ENCODE measurements around the gene LYL1. TPM values are rescaled to one million over a fixed set of nuclear protein-coding genes. Genes with fewer than 3 reads are reported as not detected.
"Not testable (repeated sequence)": the region's sequence is repeated elsewhere in the genome, so short reads cannot be mapped to it uniquely, and the experiment has no call there.

Gene LYL1
- total RNA-seq (10 to 100 TPM in 2 of 4 donors, 1 to 10 TPM in 2; 8.0 to 11.9 (median 10.1) TPM), polyA plus RNA-seq (8.0 TPM)
- long read RNA-seq, donor 1, transcript LYL1-201 (4 exons, 1,490 nt): major isoform, 17 of 25 reads
- long read RNA-seq, donor 1, partial matches to known transcripts: 2 of 25 reads
- long read RNA-seq, donor 1, other reads (novel, unspliced or antisense): 6 of 25 reads
- long read RNA-seq, donor 2, transcript LYL1-201 (4 exons, 1,490 nt): major isoform, 10 of 11 reads
- long read RNA-seq, donor 2, partial matches to known transcripts: 0 of 11 reads
- long read RNA-seq, donor 2, other reads (novel, unspliced or antisense): 1 of 11 reads
- long read RNA-seq, donor 3, partial matches to known transcripts: 1 of 5 reads
- long read RNA-seq, donor 3, other reads (novel, unspliced or antisense): 1 of 5 reads
- long read RNA-seq, donor 4, transcript LYL1-201 (4 exons, 1,490 nt): major isoform, 8 of 11 reads
- long read RNA-seq, donor 4, partial matches to known transcripts: 1 of 11 reads
- long read RNA-seq, donor 4, other reads (novel, unspliced or antisense): 2 of 11 reads

- WGBS: 2% methylated on average over 47 of the region's 47 CpGs
- peak; percentile 93 to 98 (median 97) for DNase-seq
- H3K4me1 ChIP-seq (ENCODE audit: control insufficient read depth, insufficient read depth, low read length): no peaks in the 10 kb centered on the region
- H3K9me3 ChIP-seq (ENCODE audit: control insufficient read depth, low read length): no peaks in the 10 kb centered on the region
- peak within 1 kb of the TSS; percentile 76 for H3K27ac ChIP-seq (ENCODE audit: low read length)
- ATAC-seq: peak; percentile 87
- peak within 1 kb of the TSS; percentile 36 for H3K4me3 ChIP-seq (ENCODE audit: low read length)
- intact Hi-C loops (cut with DNase I): loop anchor here in 1 of 4 donors (5.0 kb wide), 1 partner anchor 59 kb away; no protein-coding TSS in a partner anchor
- no peaks in the 10 kb centered on the region for H3K27me3 ChIP-seq (ENCODE audit: control insufficient read depth, insufficient read depth)
These were observed at the start of gene LYL1 for GRCh38 chr19:13102666-13103580. Gene LYL1 (minus strand): TSS chr19:13102858. CDS start chr19:13101171, 1,687 bp downstream.

GRCh38 chr19:13151605-13152355, 49.1 kb upstream of the LYL1 start:
- H3K4me1 ChIP-seq (ENCODE audit: control insufficient read depth, insufficient read depth, low read length): peaks cover 4% of the 10 kb centered on the region
- no peaks in the 10 kb centered on the region for H3K9me3 ChIP-seq (ENCODE audit: control insufficient read depth, low read length)
- H3K27ac ChIP-seq (ENCODE audit: low read length): peak overlapping the region; percentile 99
- WGBS: under 1% methylated on average over 71 of the region's 71 CpGs
- peak; percentile 98 to 99 (median 99) for DNase-seq
- H3K27me3 ChIP-seq (ENCODE audit: control insufficient read depth, insufficient read depth): no peaks in the 10 kb centered on the region
- H3K4me3 ChIP-seq (ENCODE audit: low read length): peak overlapping the region; percentile 77
- ATAC-seq: peak; percentile 72 to 80
- intact Hi-C loops (cut with DNase I): no loop called here

- DNase-seq: peak in 1 of 3 donors; percentile 41
- Histone ChIP-seq H3K4me1 (ENCODE audit: control insufficient read depth, insufficient read depth, low read length) (peaks cover 4% of the 10 kb centered on the region), H3K4me3 (ENCODE audit: low read length) (peak overlapping the region; percentile 77), H3K27me3 (ENCODE audit: control insufficient read depth, insufficient read depth) (no peaks in the 10 kb centered on the region), H3K27ac (ENCODE audit: low read length) (peak overlapping the region; percentile 99), H3K9me3 (ENCODE audit: control insufficient read depth, low read length) (no peaks in the 10 kb centered on the region)
- under 1% methylated on average over 34 of the region's 34 CpGs for WGBS
- ATAC-seq: no peak
- intact Hi-C loops (cut with DNase I): no loop called here
These were observed 48.4 kb upstream of the LYL1 start for GRCh38 chr19:13150931-13151604.

- DNase-seq (peak; percentile 97 to 98 (median 98)), ATAC-seq (peak; percentile 73 to 80)
- Histone ChIP-seq H3K27ac (ENCODE audit: low read length) (peak within 1 kb of the TSS; percentile 99), H3K4me3 (ENCODE audit: low read length) (peak within 1 kb of the TSS; percentile 77), H3K9me3 (ENCODE audit: control insufficient read depth, low read length) (no peaks in the 10 kb centered on the region), H3K27me3 (ENCODE audit: control insufficient read depth, insufficient read depth) (no peaks in the 10 kb centered on the region), H3K4me1 (ENCODE audit: control insufficient read depth, insufficient read depth, low read length) (peaks cover 4% of the 10 kb centered on the region)
- intact Hi-C loops (cut with DNase I): no loop called here
- WGBS: under 1% methylated on average over 51 of the region's 51 CpGs
These were observed 47.7 kb upstream of the LYL1 start, which contains the start of the genes IER2 and STX10 for GRCh38 chr19:13150187-13150930. Gene IER2 (plus strand): TSS chr19:13150411. CDS start chr19:13153187, 2,776 bp downstream. Gene STX10 (minus strand): TSS chr19:13150375. CDS start chr19:13150173, 202 bp downstream.

- H3K9me3 ChIP-seq (ENCODE audit: control insufficient read depth, low read length): no peaks in the 10 kb centered on the region
- ATAC-seq: peak; percentile 0 to 2
- peaks cover 4% of the 10 kb centered on the region for H3K4me1 ChIP-seq (ENCODE audit: control insufficient read depth, insufficient read depth, low read length)
- peak overlapping the region; percentile 77 for H3K4me3 ChIP-seq (ENCODE audit: low read length)
- peak; percentile 55 to 86 (median 82) for DNase-seq
- no peaks in the 10 kb centered on the region for H3K27me3 ChIP-seq (ENCODE audit: control insufficient read depth, insufficient read depth)
- intact Hi-C loops (cut with DNase I): no loop called here
- H3K27ac ChIP-seq (ENCODE audit: low read length): peak overlapping the region; percentile 99
- WGBS: under 1% methylated on average over 46 of the region's 46 CpGs
These were observed 47.0 kb upstream of the LYL1 start for GRCh38 chr19:13149628-13150186.

GRCh38 chr19:13149173-13149627, 46.5 kb upstream of the LYL1 start:
- intact Hi-C loops (cut with DNase I): not testable (repeated sequence)
- peak in 1 of 3 donors; percentile 56 for DNase-seq
- 35% methylated on average over 17 of the region's 17 CpGs for WGBS

GRCh38 chr19:13146763-13147563, 44.3 kb upstream of the LYL1 start:
- intact Hi-C loops (cut with DNase I): no loop called here
- ATAC-seq (no peak), DNase-seq (peak in 1 of 3 donors; percentile 73)
- Histone ChIP-seq H3K27me3 (ENCODE audit: control insufficient read depth, insufficient read depth) (no peaks in the 10 kb centered on the region), H3K27ac (ENCODE audit: low read length) (no peak overlapping the region), H3K4me1 (ENCODE audit: control insufficient read depth, insufficient read depth, low read length) (peaks cover 4% of the 10 kb centered on the region), H3K4me3 (ENCODE audit: low read length) (no peak overlapping the region), H3K9me3 (ENCODE audit: control insufficient read depth, low read length) (no peaks in the 10 kb centered on the region)
- 62% methylated on average over 16 of the region's 16 CpGs for WGBS

More at GRCh38 chr19:13149173-13149627, 46.5 kb upstream of the LYL1 start:
- H3K9me3 ChIP-seq (ENCODE audit: control insufficient read depth, low read length); ATAC-seq; H3K4me1 ChIP-seq (ENCODE audit: control insufficient read depth, insufficient read depth, low read length); H3K27ac ChIP-seq (ENCODE audit: low read length); H3K27me3 ChIP-seq (ENCODE audit: control insufficient read depth, insufficient read depth): not testable (repeated sequence)
- H3K4me3 ChIP-seq (ENCODE audit: low read length): peak overlapping the region; percentile 77

GRCh38 chr19:13139633-13140311, 37.1 kb upstream of the LYL1 start:
- H3K4me1 ChIP-seq (ENCODE audit: control insufficient read depth, insufficient read depth, low read length): no peaks in the 10 kb centered on the region
- no peak overlapping the region for H3K27ac ChIP-seq (ENCODE audit: low read length)
- H3K9me3 ChIP-seq (ENCODE audit: control insufficient read depth, low read length): no peaks in the 10 kb centered on the region
- intact Hi-C loops (cut with DNase I): no loop called here
- H3K4me3 ChIP-seq (ENCODE audit: low read length): no peak overlapping the region
- H3K27me3 ChIP-seq (ENCODE audit: control insufficient read depth, insufficient read depth): no peaks in the 10 kb centered on the region
- ATAC-seq (no peak), DNase-seq (no peak)
- WGBS: 79% methylated on average over 11 of the region's 11 CpGs
